ENCODE results near the gene CDK19.

Gene CDK19

GRCh38 chr6:110826236-110827129 lies 11.2 kb upstream of the CDK19 start:
- no peak overlapping the region for H2AFZ ChIP-seq (ENCODE audit: low read length)
- no peak overlapping the region for H3K4me3 ChIP-seq (ENCODE audit: low read length)
- no peaks in the 10 kb centered on the region for H3K36me3 ChIP-seq (replicated peaks; ENCODE audit: insufficient read depth, low read length)
- TF ChIP-seq EZH2phosphoT487 (IDR thresholded peaks at IDR 0.05; ENCODE audit: low read length) (no peak), CTCF (IDR thresholded peaks at IDR 0.05; ENCODE audit: low read length) (no peak), EZH2 (optimal IDR thresholded peaks at IDR 0.05; ENCODE audit: low read depth, low read length) (no peak)
- no peak overlapping the region for H3K9ac ChIP-seq (ENCODE audit: low read length)
- no peaks in the 10 kb centered on the region for H3K79me2 ChIP-seq (ENCODE audit: low read length)
- H3K9me2 ChIP-seq (replicated peaks; ENCODE audit: insufficient read depth, low read length), result no peaks in the 10 kb centered on the region
- DNase-seq, result no peak
- H3K4me1 ChIP-seq (ENCODE audit: low read length), result no peaks in the 10 kb centered on the region
- H3K4me2 ChIP-seq (ENCODE audit: low read depth, low read length), result no peak overlapping the region
- no peaks in the 10 kb centered on the region for H3K9me3 ChIP-seq (replicated peaks; ENCODE audit: insufficient read depth, low read length)
- H4K20me1 ChIP-seq (ENCODE audit: insufficient read depth, low read length), result no peaks in the 10 kb centered on the region
- no peak overlapping the region for H3K27ac ChIP-seq (ENCODE audit: low read length)
- no peaks in the 10 kb centered on the region for H3K27me3 ChIP-seq (replicated peaks; ENCODE audit: insufficient read depth, low read length)
- H3F3A ChIP-seq (ENCODE audit: insufficient read depth, low read length), result no peaks in the 10 kb centered on the region

GRCh38 chr6:110823146-110823545 lies 7.9 kb upstream of the CDK19 start:
- no peak overlapping the region for H3K9ac ChIP-seq (ENCODE audit: low read length)
- H3K9me2 ChIP-seq (replicated peaks; ENCODE audit: insufficient read depth, low read length), result no peaks in the 10 kb centered on the region
- H3F3A ChIP-seq (ENCODE audit: insufficient read depth, low read length), result no peaks in the 10 kb centered on the region
- H4K20me1 ChIP-seq (ENCODE audit: insufficient read depth, low read length), result no peaks in the 10 kb centered on the region
- no peaks in the 10 kb centered on the region for H3K27me3 ChIP-seq (replicated peaks; ENCODE audit: insufficient read depth, low read length)
- no peak overlapping the region for H2AFZ ChIP-seq (ENCODE audit: low read length)
- no peaks in the 10 kb centered on the region for H3K36me3 ChIP-seq (replicated peaks; ENCODE audit: insufficient read depth, low read length)
- DNase-seq, result no peak
- no peak overlapping the region for H3K27ac ChIP-seq (ENCODE audit: low read length)
- H3K4me1 ChIP-seq (ENCODE audit: low read length), result no peaks in the 10 kb centered on the region
- H3K4me2 ChIP-seq (ENCODE audit: low read depth, low read length), result no peak overlapping the region
- TF ChIP-seq EZH2 (optimal IDR thresholded peaks at IDR 0.05; ENCODE audit: low read depth, low read length) (no peak), EZH2phosphoT487 (IDR thresholded peaks at IDR 0.05; ENCODE audit: low read length) (no peak), CTCF (IDR thresholded peaks at IDR 0.05; ENCODE audit: low read length) (no peak)
- H3K79me2 ChIP-seq (ENCODE audit: low read length), result no peaks in the 10 kb centered on the region
- no peaks in the 10 kb centered on the region for H3K9me3 ChIP-seq (replicated peaks; ENCODE audit: insufficient read depth, low read length)
- H3K4me3 ChIP-seq (ENCODE audit: low read length), result no peak overlapping the region

DNA sequence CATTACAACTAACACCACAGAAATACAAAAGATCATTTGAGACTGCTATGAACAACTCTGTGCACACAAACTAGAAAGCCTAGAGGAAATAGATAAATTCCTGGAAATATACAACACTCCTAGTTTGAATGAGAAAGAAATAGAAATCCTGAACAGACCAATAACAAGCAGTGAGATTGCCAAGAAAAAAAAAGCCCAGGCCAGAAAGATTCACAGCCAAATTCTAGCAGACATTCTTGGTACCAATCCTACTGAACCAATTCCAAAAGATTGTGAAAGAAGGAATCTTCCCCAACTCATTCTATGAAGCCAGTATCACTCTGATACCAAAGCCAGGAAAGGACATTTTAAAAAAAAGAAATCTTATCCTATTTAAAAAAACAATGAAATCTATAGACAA lies 7.0 kb upstream of the CDK19 start:
- Histone ChIP-seq H3K4me3 (ENCODE audit: low read length) (no peak overlapping the region), H4K20me1 (ENCODE audit: insufficient read depth, low read length) (no peaks in the 10 kb centered on the region), H2AFZ (ENCODE audit: low read length) (no peak overlapping the region), H3K9me3 (replicated peaks; ENCODE audit: insufficient read depth, low read length) (no peaks in the 10 kb centered on the region), H3K27me3 (replicated peaks; ENCODE audit: insufficient read depth, low read length) (no peaks in the 10 kb centered on the region), H3K4me1 (ENCODE audit: low read length) (no peaks in the 10 kb centered on the region), H3K27ac (ENCODE audit: low read length) (no peak overlapping the region), H3K9me2 (replicated peaks; ENCODE audit: insufficient read depth, low read length) (no peaks in the 10 kb centered on the region), H3K79me2 (ENCODE audit: low read length) (no peaks in the 10 kb centered on the region), H3K36me3 (replicated peaks; ENCODE audit: insufficient read depth, low read length) (no peaks in the 10 kb centered on the region), H3F3A (ENCODE audit: insufficient read depth, low read length) (no peaks in the 10 kb centered on the region), H3K4me2 (ENCODE audit: low read depth, low read length) (no peak overlapping the region), H3K9ac (ENCODE audit: low read length) (no peak overlapping the region)
- TF ChIP-seq EZH2phosphoT487 (IDR thresholded peaks at IDR 0.05; ENCODE audit: low read length) (no peak), EZH2 (optimal IDR thresholded peaks at IDR 0.05; ENCODE audit: low read depth, low read length) (no peak), CTCF (IDR thresholded peaks at IDR 0.05; ENCODE audit: low read length) (no peak)
- DNase-seq, result no peak

All from MM.1S (cell line).